HCT116 (cell line): ENCODE results near the gene ZBTB3. TPM values are rescaled to one million over a fixed set of nuclear protein-coding genes. Genes with fewer than 3 reads are reported as not detected.

Source experiments
- ATAC-seq: fragments of 200-7000 bp; cut with Tn5 transposase; 2 replicates; pipeline ENCODE4 v1.9.1; 2020; ENCODE audit warnings: mild to moderate bottlenecking, moderate library complexity
- BruUV-seq: library from RNA; stranded (reverse); fragments of 400-500 nt; replicated peaks from 2 replicates; lab custom pipeline; 2021; lab: Mats Ljungman, UMichigan
- CTCF ChIA-PET: fragments of 300-600 bp; sonication (Branson Sonifier 250); formaldehyde crosslinking; loops from one replicate; lab custom pipeline; 2021; ENCODE audit warnings: antibody characterized with exemption; lab: Charles Lee
- POLR2A ChIA-PET: fragments of 300-600, 350-600 bp; sonication (Branson Sonifier 250); formaldehyde crosslinking; loops from one replicate; lab custom pipeline; 2021; ENCODE audit warnings: antibody characterized with exemption; lab: Charles Lee
- RAD21 ChIA-PET, 2 experiments: fragments of 300-600 bp; sonication (Branson Sonifier 250); formaldehyde crosslinking; loops; one replicate each; lab custom pipeline; 2023; ENCODE audit warnings: low total read pairs in 2 of 2; ENCODE audit not compliant: uncharacterized antibody in 2 of 2, unreplicated experiment in 2 of 2, low non-redundant PET in 1 of 2; lab: Charles Lee
- DNase-seq: peaks from one replicate; pipeline ENCODE4 v3.0.0-alpha.2; 2010; ENCODE audit warnings: low read depth, low spot score
- H2AFZ ChIP-seq: fragments of 200-600 bp; shearing (Covaris generic), sonication (generic); 2 replicates; pipeline ENCODE4 v1.6.1; 2017; ENCODE audit warnings: low read depth, mixed run types, mixed read lengths, antibody characterized with exemption, low read length; ENCODE audit not compliant: poor library complexity, severe bottlenecking
- H3K27ac ChIP-seq: 2 replicates; pipeline ENCODE4 v1.5.1; 2012; ENCODE audit warnings: low read depth, low read length
- H3K27me3 ChIP-seq: fragments of 200-600 bp; sonication (generic); 2 replicates; pipeline ENCODE4 v1.6.1; 2016; ENCODE audit warnings: mixed run types, low read length, mixed read lengths; ENCODE audit not compliant: insufficient read depth
- H3K36me3 ChIP-seq, 2 experiments: fragments of 200-500 bp in 1 of 2; fragments of 200-600 bp in 1 of 2; sonication (Bioruptor generic) in 1 of 2; sonication (generic) in 1 of 2; 2 replicates each; pipeline versions ENCODE4 v1.5.1 to v1.6.1; 2014 to 2016; ENCODE audit warnings: low read length in 2 of 2, inconsistent platforms in 1 of 2, mixed read lengths in 1 of 2, mixed run types in 1 of 2; ENCODE audit not compliant: insufficient read depth in 2 of 2, control insufficient read depth in 1 of 2
- H3K4me1 ChIP-seq, 2 experiments: fragments of 200-600 bp in 1 of 2; sonication (generic) in 1 of 2; 2 replicates each; pipeline versions ENCODE4 v1.5.1 to v1.6.1; 2012 to 2017; ENCODE audit warnings: low read length in 2 of 2, inconsistent platforms in 1 of 2, mild to moderate bottlenecking in 1 of 2, mixed read lengths in 1 of 2, mixed run types in 1 of 2, moderate library complexity in 1 of 2; ENCODE audit not compliant: insufficient read depth in 2 of 2, control insufficient read depth in 1 of 2
- H3K4me2 ChIP-seq: fragments of 200-600 bp; sonication (generic); 2 replicates; pipeline ENCODE4 v1.6.1; 2017; ENCODE audit warnings: mixed run types, low read length, mixed read lengths
- H3K4me3 ChIP-seq, 2 experiments: fragments of 200-600 bp in 1 of 2; sonication (generic) in 1 of 2; replicated peaks in 1 of 2; 2 replicates each; pipeline ENCODE4 v1.5.1; 2011 to 2016; ENCODE audit warnings: low read length in 2 of 2, control low read depth in 1 of 2, low read depth in 1 of 2, mild to moderate bottlenecking in 1 of 2, mixed read lengths in 1 of 2, mixed run types in 1 of 2
- H3K79me2 ChIP-seq: fragments of 200-600 bp; sonication (generic); 2 replicates; pipeline ENCODE4 v1.6.1; 2017; ENCODE audit warnings: mild to moderate bottlenecking, mixed run types, low read length, moderate library complexity, mixed read lengths; ENCODE audit not compliant: insufficient read depth
- H3K9ac ChIP-seq: fragments of 200-600 bp; sonication (generic); 2 replicates; pipeline ENCODE4 v1.6.1; 2016; ENCODE audit warnings: low read length, mixed read lengths
- H3K9me2 ChIP-seq: fragments of 200-600 bp; sonication (generic), shearing (Covaris generic); 2 replicates; pipeline ENCODE4 v1.6.1; 2017; ENCODE audit warnings: mixed run types, mild to moderate bottlenecking, moderate library complexity; ENCODE audit not compliant: insufficient read depth
- H3K9me3 ChIP-seq, 2 experiments: fragments of 200-500 bp in 1 of 2; fragments of 200-600 bp in 1 of 2; sonication (Bioruptor generic) in 1 of 2; sonication (generic) in 1 of 2; 2 replicates each; pipeline ENCODE4 v1.6.1; 2014 to 2017; ENCODE audit warnings: low read length in 2 of 2, mixed read lengths in 2 of 2, inconsistent platforms in 1 of 2, low read depth in 1 of 2, mild to moderate bottlenecking in 1 of 2, mixed run types in 1 of 2, moderate library complexity in 1 of 2; ENCODE audit not compliant: control insufficient read depth in 1 of 2, insufficient read depth in 1 of 2
- H4K20me1 ChIP-seq: fragments of 200-600 bp; sonication (generic), shearing (Covaris generic); 2 replicates; pipeline ENCODE4 v1.6.1; 2017; ENCODE audit warnings: mixed run types, mild to moderate bottlenecking, moderate library complexity; ENCODE audit not compliant: insufficient read depth
- CTCF ChIP-seq, 3 experiments: fragments of 200-600 bp in 1 of 3; sonication (generic) in 1 of 3; IDR thresholded peaks in 2 of 3; conservative IDR thresholded peaks in 1 of 3; 2 replicates each; pipeline ENCODE4 v1.5.1; 2012 to 2017; ENCODE audit warnings: low read depth in 2 of 3, low read length in 2 of 3, antibody characterized with exemption in 1 of 3, borderline replicate concordance in 1 of 3, control low read depth in 1 of 3, mild to moderate bottlenecking in 1 of 3, mixed read lengths in 1 of 3, mixed run types in 1 of 3, moderate library complexity in 1 of 3; ENCODE audit not compliant: insufficient read depth in 1 of 3
- FOSL1 ChIP-seq: IDR thresholded peaks from 2 replicates; pipeline ENCODE4 v1.6.1; 2012; ENCODE audit warnings: low read depth
- JUND ChIP-seq: IDR thresholded peaks from 2 replicates; pipeline ENCODE4 v1.6.1; 2012
- POLR2AphosphoS5 ChIP-seq: IDR thresholded peaks from 2 replicates; pipeline ENCODE4 v1.6.1; 2011; ENCODE audit warnings: mild to moderate bottlenecking, low read depth, low read length, moderate library complexity
- RAD21 ChIP-seq: IDR thresholded peaks from 2 replicates; pipeline ENCODE4 v1.6.1; 2012; ENCODE audit warnings: low read depth, mild to moderate bottlenecking
- REST ChIP-seq: IDR thresholded peaks from 2 replicates; pipeline ENCODE4 v1.6.1; 2012; ENCODE audit warnings: low read depth
- SIN3A ChIP-seq: IDR thresholded peaks from 2 replicates; pipeline ENCODE4 v1.6.1; 2012; ENCODE audit warnings: low read depth
- YY1 ChIP-seq: IDR thresholded peaks from 2 replicates; pipeline ENCODE4 v1.6.1; 2011; ENCODE audit warnings: low read length, low read depth, moderate library complexity, mild to moderate bottlenecking; ENCODE audit not compliant: insufficient replicate concordance; ENCODE audit errors: extremely low read depth
- ZBTB33 ChIP-seq: IDR thresholded peaks from 2 replicates; pipeline ENCODE4 v1.6.1; 2011; ENCODE audit warnings: mild to moderate bottlenecking, low read length, moderate library complexity; ENCODE audit not compliant: insufficient replicate concordance; ENCODE audit errors: extremely low read depth
- ZFX ChIP-seq: fragments of 450-650 bp; IDR thresholded peaks from 2 replicates; pipeline ENCODE4 v1.6.1; 2017
- intact Hi-C: fragments of 100-400 bp; cut with micrococcal nuclease; formaldehyde crosslinking; loops from 2 replicates; pipeline ENCODE4 v1.10.0; 2022
- total RNA-seq: library from RNA; stranded (reverse); gene quantifications from one replicate; pipeline ENCODE4 v1.2.1, GENCODE V29; 2021; ENCODE audit not compliant: unreplicated experiment

The ZBTB3 gene
- total RNA-seq, 1 experiment from 2014 or later: 11.3 TPM

- TF ChIP-seq REST (no peak), ZFX (peak; percentile 95; the same call in 1 of the 2 replicates), POLR2AphosphoS5 (peak; percentile 98), RAD21 (no peak)
These were observed 33.2 kb upstream of the ZBTB3 start, which contains the start of gene TMEM179B (continued) for GRCh38 chr11:62787005-62787759.

- Histone ChIP-seq H3K36me3 (peaks cover 0 to 19% of the 10 kb centered on the region in 2 experiments; a peak in 1 of 4 replicates), H2AFZ (no peak overlapping the region)
- RAD21 ChIA-PET: interaction anchor here in 1 of 2 experiments (1.0 kb wide), 1 partner anchor 32 kb away, joined by 3 read pairs; the partner anchor contains the start of gene ZBTB3
These were observed 32.5 kb upstream of the ZBTB3 start for GRCh38 chr11:62786318-62787004.

More at GRCh38 chr11:62786318-62787004, 32.5 kb upstream of the ZBTB3 start:
- POLR2A ChIA-PET: interaction anchor here (0.6 to 6.1 kb wide), 10 partner anchors 16 to 129 kb away, joined by 3 to 82 read pairs (median 5); partner anchors contain the start of genes NXF1, SLC3A2, TAF6L and WDR74
- no peaks in the 10 kb centered on the region for H3K9me3 ChIP-seq
- H3K79me2 ChIP-seq: peaks cover 48% of the 10 kb centered on the region
- H3K27me3 ChIP-seq: no peaks in the 10 kb centered on the region
- CTCF ChIA-PET: interaction anchor here (0.7 to 2.5 kb wide), 27 partner anchors 9 to 392 kb away, joined by 3 to 27 read pairs (median 4); partner anchors contain the start of genes C11orf98, CSKMT, HNRNPUL2 and POLR2G
- H3K27ac ChIP-seq: peak overlapping the region; percentile 96
- peak overlapping the region; percentile 86 for H3K9ac ChIP-seq
- peak overlapping the region; percentile 91 for H3K4me2 ChIP-seq
- no peaks in the 10 kb centered on the region for H4K20me1 ChIP-seq
- H3K4me3 ChIP-seq: peak overlapping the region; percentile 62 to 80
- peaks cover 17 to 38% of the 10 kb centered on the region in 2 experiments; a peak in 3 of 4 replicates for H3K4me1 ChIP-seq
- ATAC-seq: peak; percentile 72
- TF ChIP-seq JUND (no peak), SIN3A (no peak), ZBTB33 (no peak), FOSL1 (no peak), YY1 (peak; percentile 70), CTCF (IDR thresholded peaks at IDR 0.05 in 2 of 3, conservative IDR thresholded peaks at IDR 0.05 in 1 of 3; ENCODE audit: borderline replicate concordance in 1 of 3, insufficient read depth in 1 of 3, low read depth in 2 of 3, low read length in 2 of 3) (peak in 2 of 3 experiments; percentile 88 to 99; a peak in 4 of 6 replicates)
- TF ChIP-seq, all 23 proteins: peak for 2
- no peaks in the 10 kb centered on the region for H3K9me2 ChIP-seq
- BruUV-seq: no TSS peak
- intact Hi-C loops: loop anchor here (1.0 to 5.0 kb wide), 4 partner anchors 54 to 114 kb away; partner anchors contain the start of genes LBHD1, SLC3A2 and UQCC3
- peak; percentile 67 for DNase-seq
